Trophoblast cell (in vitro differentiated cells and primary cell): ENCODE data around the gene MTERF4.

Experiments
- DNase-seq, 2 donors: peaks; one replicate each; pipeline ENCODE4 v3.0.0-alpha.2; 2016
- H2AFZ ChIP-seq: 2 replicates; pipeline ENCODE4 v1.6.1; 2013; ENCODE audit warnings: low read length, moderate library complexity, mild to moderate bottlenecking; ENCODE audit not compliant: insufficient read depth, poor library complexity
- H2AK5ac ChIP-seq: 2 replicates; pipeline ENCODE4 v1.6.1; 2013; ENCODE audit warnings: mild to moderate bottlenecking, low read length
- H2BK120ac ChIP-seq: 2 replicates; pipeline ENCODE4 v1.6.1; 2013; ENCODE audit warnings: low read length, mild to moderate bottlenecking, moderate library complexity; ENCODE audit not compliant: insufficient read depth, poor library complexity
- H2BK12ac ChIP-seq: 2 replicates; pipeline ENCODE4 v1.6.1; 2013; ENCODE audit warnings: mild to moderate bottlenecking, low read length, moderate library complexity
- H2BK5ac ChIP-seq: 2 replicates; pipeline ENCODE4 v1.6.1; 2013; ENCODE audit warnings: low read length, low read depth, moderate library complexity, mild to moderate bottlenecking; ENCODE audit not compliant: poor library complexity
- H3K14ac ChIP-seq: 2 replicates; pipeline ENCODE4 v1.6.1; 2013; ENCODE audit warnings: mild to moderate bottlenecking, low read length
- H3K18ac ChIP-seq: 2 replicates; pipeline ENCODE4 v1.6.1; 2013; ENCODE audit warnings: mild to moderate bottlenecking, low read length
- H3K23ac ChIP-seq: 2 replicates; pipeline ENCODE4 v1.6.1; 2013; ENCODE audit warnings: low read length
- H3K27ac ChIP-seq: 2 replicates; pipeline ENCODE4 v1.5.1; 2013; ENCODE audit warnings: low read depth, mild to moderate bottlenecking, inconsistent platforms, low read length, moderate library complexity
- H3K27me3 ChIP-seq: 2 replicates; pipeline ENCODE4 v1.6.1; 2013; ENCODE audit warnings: inconsistent platforms, mild to moderate bottlenecking, low read length, moderate library complexity; ENCODE audit not compliant: insufficient read depth
- H3K36me3 ChIP-seq, 2 experiments: 1 replicate in 1 of 2; 2 replicates in 1 of 2; pipeline ENCODE4 v1.6.1; 2013; ENCODE audit warnings: low read length in 2 of 2, mild to moderate bottlenecking in 2 of 2, moderate library complexity in 1 of 2; ENCODE audit not compliant: insufficient read depth in 2 of 2, control insufficient read depth in 1 of 2
- H3K4ac ChIP-seq: 2 replicates; pipeline ENCODE4 v1.6.1; 2013; ENCODE audit warnings: low read depth, mild to moderate bottlenecking, low read length, moderate library complexity
- H3K4me1 ChIP-seq, 2 experiments: 1 replicate in 1 of 2; 2 replicates in 1 of 2; pipeline ENCODE4 v1.6.1; 2013; ENCODE audit warnings: low read length in 2 of 2, mild to moderate bottlenecking in 2 of 2, moderate library complexity in 1 of 2; ENCODE audit not compliant: insufficient read depth in 2 of 2, control insufficient read depth in 1 of 2
- H3K4me2 ChIP-seq: 2 replicates; pipeline ENCODE4 v1.6.1; 2013; ENCODE audit warnings: inconsistent platforms, mild to moderate bottlenecking, low read length, moderate library complexity
- H3K4me3 ChIP-seq: 2 replicates; pipeline ENCODE4 v1.5.1; 2013; ENCODE audit warnings: mild to moderate bottlenecking, low read depth, low read length, inconsistent platforms
- H3K79me1 ChIP-seq: one replicate; pipeline ENCODE4 v1.6.1; 2013; ENCODE audit warnings: low read length
- H3K79me2 ChIP-seq: 2 replicates; pipeline ENCODE4 v1.6.1; 2013; ENCODE audit warnings: low read length, mild to moderate bottlenecking; ENCODE audit not compliant: control insufficient read depth, insufficient read depth, poor library complexity
- H3K9ac ChIP-seq: 2 replicates; pipeline ENCODE4 v1.6.1; 2013; ENCODE audit warnings: mild to moderate bottlenecking, low read length
- H3K9me3 ChIP-seq: 2 replicates; pipeline ENCODE4 v1.6.1; 2013; ENCODE audit warnings: low read depth, mild to moderate bottlenecking, control low read depth, inconsistent platforms, low read length; ENCODE audit not compliant: insufficient read depth
- H4K12ac ChIP-seq: 2 replicates; pipeline ENCODE4 v1.6.1; 2013; ENCODE audit warnings: low read depth, mild to moderate bottlenecking, low read length, moderate library complexity
- H4K8ac ChIP-seq: 2 replicates; pipeline ENCODE4 v1.6.1; 2013; ENCODE audit warnings: low read depth, mild to moderate bottlenecking, low read length, moderate library complexity
- H4K91ac ChIP-seq: one replicate; pipeline ENCODE4 v1.6.1; 2013; ENCODE audit warnings: low read depth, mild to moderate bottlenecking, low read length, moderate library complexity
- WGBS: extraction: QIAGEN DNeasy Blood & Tissue Kit; methylation state at CpG from one replicate; pipeline ENCODE4 v1.1.7; 2013; ENCODE audit warnings: missing lambda C conversion rate; ENCODE audit not compliant: insufficient read length, insufficient coverage; ENCODE audit errors: extremely low coverage; 5-methylcytosine and 5-hydroxymethylcytosine counted together

MTERF4 gene

DNA sequence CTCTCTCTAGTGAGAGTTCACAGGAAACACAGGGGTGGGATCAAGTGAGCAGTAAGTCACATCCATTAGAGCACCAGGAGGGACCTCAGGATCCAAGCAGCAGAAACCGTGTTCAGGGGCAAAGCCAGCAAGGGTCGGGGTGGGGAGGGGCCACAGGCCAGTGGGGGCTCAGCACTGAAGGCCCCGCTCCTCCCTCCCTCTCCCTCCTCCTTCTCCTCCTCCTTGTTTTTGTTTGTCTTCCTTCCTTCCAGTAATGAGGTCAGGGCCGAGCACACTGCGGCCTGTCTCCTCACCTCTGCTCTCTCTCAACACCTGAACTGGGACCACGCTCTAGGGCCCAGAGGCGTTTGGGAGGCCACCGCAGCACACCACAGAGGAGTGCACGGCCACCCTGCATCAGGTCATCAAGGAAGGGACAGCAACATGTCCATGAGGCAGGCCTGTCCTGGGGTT lies 20.9 kb downstream of the MTERF4 start:
- no peak overlapping the region for H3K14ac ChIP-seq
- no peak overlapping the region for H3K9ac ChIP-seq
- H2BK120ac ChIP-seq, result no peak overlapping the region
- H2BK12ac ChIP-seq, result no peak overlapping the region
- no peak overlapping the region for H3K4ac ChIP-seq
- no peak overlapping the region for H2AFZ ChIP-seq
- no peaks in the 10 kb centered on the region for H3K79me1 ChIP-seq
- WGBS, result no CpG with 5 or more reads among the region's 9 CpGs
- no peak overlapping the region for H2AK5ac ChIP-seq
- no peak overlapping the region for H4K12ac ChIP-seq
- no peak for DNase-seq
- no peak overlapping the region for H3K18ac ChIP-seq
- no peaks in the 10 kb centered on the region for H3K79me2 ChIP-seq
- H4K91ac ChIP-seq, result no peak overlapping the region
- no peak overlapping the region for H3K23ac ChIP-seq
- no peak overlapping the region for H3K4me2 ChIP-seq
- H3K27ac ChIP-seq, result no peak overlapping the region
- no peak overlapping the region for H4K8ac ChIP-seq
- H3K9me3 ChIP-seq, result no peaks in the 10 kb centered on the region
- no peaks in the 10 kb centered on the region for H3K27me3 ChIP-seq
- no peaks in the 10 kb centered on the region for H3K4me1 ChIP-seq
- no peak overlapping the region for H2BK5ac ChIP-seq
- H3K4me3 ChIP-seq, result no peak overlapping the region
- H3K36me3 ChIP-seq, result no peaks in the 10 kb centered on the region

DNA sequence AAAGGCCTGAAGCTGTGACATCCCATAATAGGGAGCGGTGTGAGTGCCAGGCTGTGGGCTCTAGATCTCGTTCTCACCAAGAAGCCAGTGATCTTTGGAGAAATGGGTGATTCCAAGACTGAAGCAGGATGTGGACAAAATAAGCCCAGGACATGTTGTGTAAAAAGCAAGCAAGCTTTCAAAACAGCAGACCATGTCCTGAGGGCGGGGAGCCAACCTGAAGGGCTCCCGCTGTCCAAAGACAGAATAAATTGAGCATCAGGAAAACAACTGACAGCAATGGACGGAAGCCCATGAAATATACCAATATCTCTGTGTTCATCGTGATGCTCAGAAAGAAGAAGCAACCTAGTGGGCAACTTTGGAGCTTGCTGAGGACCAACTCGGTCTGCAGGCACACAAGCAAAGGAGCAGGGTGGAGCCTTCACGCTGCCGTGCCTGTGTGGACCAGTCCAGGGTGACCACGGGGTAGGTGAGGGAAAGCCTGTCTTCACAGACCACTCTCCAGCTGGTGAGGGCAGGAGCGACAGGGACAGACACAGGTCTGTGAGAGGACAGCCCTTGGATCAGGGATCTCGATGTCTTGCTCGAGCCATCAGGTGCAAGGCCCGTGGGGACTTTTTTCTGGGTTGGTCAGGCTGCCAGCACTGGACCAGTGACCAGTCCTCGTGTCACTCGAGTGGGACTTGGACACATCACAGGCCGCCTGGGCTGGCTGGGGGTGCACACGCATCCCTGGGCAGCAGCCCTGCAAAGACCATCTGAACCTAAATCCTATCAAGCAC lies 21.5 kb downstream of the MTERF4 start:
- no CpG with 5 or more reads among the region's 18 CpGs for WGBS
- no peak overlapping the region for H3K18ac ChIP-seq
- H4K91ac ChIP-seq, result no peak overlapping the region
- H3K4ac ChIP-seq, result no peak overlapping the region
- H4K8ac ChIP-seq, result no peak overlapping the region
- H2AK5ac ChIP-seq, result no peak overlapping the region
- no peaks in the 10 kb centered on the region for H3K4me1 ChIP-seq
- H3K23ac ChIP-seq, result no peak overlapping the region
- no peak overlapping the region for H4K12ac ChIP-seq
- no peaks in the 10 kb centered on the region for H3K79me2 ChIP-seq
- H3K4me2 ChIP-seq, result no peak overlapping the region
- DNase-seq, result no peak
- no peaks in the 10 kb centered on the region for H3K36me3 ChIP-seq
- H3K27ac ChIP-seq, result no peak overlapping the region
- H3K14ac ChIP-seq, result no peak overlapping the region
- H2AFZ ChIP-seq, result no peak overlapping the region
- no peaks in the 10 kb centered on the region for H3K27me3 ChIP-seq
- no peak overlapping the region for H2BK5ac ChIP-seq
- H3K79me1 ChIP-seq, result no peaks in the 10 kb centered on the region
- H2BK12ac ChIP-seq, result no peak overlapping the region
- no peak overlapping the region for H3K9ac ChIP-seq
- H3K4me3 ChIP-seq, result no peak overlapping the region
- H3K9me3 ChIP-seq, result no peaks in the 10 kb centered on the region
- no peak overlapping the region for H2BK120ac ChIP-seq

DNA sequence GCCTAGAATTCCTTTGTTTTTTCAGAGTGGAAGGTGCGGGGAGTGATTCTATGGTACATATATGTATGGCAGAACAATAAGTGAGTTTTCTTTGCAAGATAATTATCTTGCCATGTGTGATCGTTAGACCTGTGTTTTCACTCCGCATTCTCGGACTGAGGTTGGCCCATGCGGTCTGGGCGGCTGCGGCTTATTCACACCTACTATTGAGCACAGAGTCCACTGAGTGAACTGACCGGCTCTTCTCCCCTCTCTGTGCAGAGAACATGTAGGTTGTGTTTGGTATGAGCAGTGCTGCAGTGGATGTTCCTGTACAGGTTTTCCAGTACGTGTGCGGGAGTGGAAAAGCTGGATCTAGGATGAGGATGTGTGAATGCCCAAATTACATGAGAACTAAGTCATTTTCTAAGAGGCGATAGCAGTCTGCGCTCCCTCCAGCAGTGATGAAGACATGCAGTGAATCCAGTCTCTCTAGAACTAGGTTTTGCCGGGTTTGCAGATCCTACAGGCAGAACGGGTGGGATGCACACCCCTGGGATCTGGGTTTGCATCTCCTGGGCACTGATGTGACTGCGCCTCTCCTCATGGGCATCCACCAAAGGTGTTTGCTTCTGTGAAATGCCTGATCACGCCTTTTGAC lies 27.1 kb downstream of the MTERF4 start:
- H2BK12ac ChIP-seq, result no peak overlapping the region
- DNase-seq, result no peak
- no peak overlapping the region for H3K23ac ChIP-seq
- no peaks in the 10 kb centered on the region for H3K4me1 ChIP-seq
- H3K79me2 ChIP-seq, result no peaks in the 10 kb centered on the region
- H3K4me2 ChIP-seq, result no peak overlapping the region
- no CpG with 5 or more reads among the region's 16 CpGs for WGBS
- H4K91ac ChIP-seq, result no peak overlapping the region
- no peaks in the 10 kb centered on the region for H3K9me3 ChIP-seq
- no peak overlapping the region for H4K12ac ChIP-seq
- H2AK5ac ChIP-seq, result no peak overlapping the region
- peaks cover 2 to 3% of the 10 kb centered on the region in 2 experiments for H3K36me3 ChIP-seq
- H2BK5ac ChIP-seq, result no peak overlapping the region
- H3K14ac ChIP-seq, result no peak overlapping the region
- H4K8ac ChIP-seq, result no peak overlapping the region
- no peaks in the 10 kb centered on the region for H3K27me3 ChIP-seq
- H3K9ac ChIP-seq, result no peak overlapping the region
- H3K79me1 ChIP-seq, result no peaks in the 10 kb centered on the region
- no peak overlapping the region for H2BK120ac ChIP-seq
- H3K18ac ChIP-seq, result no peak overlapping the region
- no peak overlapping the region for H3K4me3 ChIP-seq
- no peak overlapping the region for H2AFZ ChIP-seq
- no peak overlapping the region for H3K27ac ChIP-seq
- no peak overlapping the region for H3K4ac ChIP-seq

DNA sequence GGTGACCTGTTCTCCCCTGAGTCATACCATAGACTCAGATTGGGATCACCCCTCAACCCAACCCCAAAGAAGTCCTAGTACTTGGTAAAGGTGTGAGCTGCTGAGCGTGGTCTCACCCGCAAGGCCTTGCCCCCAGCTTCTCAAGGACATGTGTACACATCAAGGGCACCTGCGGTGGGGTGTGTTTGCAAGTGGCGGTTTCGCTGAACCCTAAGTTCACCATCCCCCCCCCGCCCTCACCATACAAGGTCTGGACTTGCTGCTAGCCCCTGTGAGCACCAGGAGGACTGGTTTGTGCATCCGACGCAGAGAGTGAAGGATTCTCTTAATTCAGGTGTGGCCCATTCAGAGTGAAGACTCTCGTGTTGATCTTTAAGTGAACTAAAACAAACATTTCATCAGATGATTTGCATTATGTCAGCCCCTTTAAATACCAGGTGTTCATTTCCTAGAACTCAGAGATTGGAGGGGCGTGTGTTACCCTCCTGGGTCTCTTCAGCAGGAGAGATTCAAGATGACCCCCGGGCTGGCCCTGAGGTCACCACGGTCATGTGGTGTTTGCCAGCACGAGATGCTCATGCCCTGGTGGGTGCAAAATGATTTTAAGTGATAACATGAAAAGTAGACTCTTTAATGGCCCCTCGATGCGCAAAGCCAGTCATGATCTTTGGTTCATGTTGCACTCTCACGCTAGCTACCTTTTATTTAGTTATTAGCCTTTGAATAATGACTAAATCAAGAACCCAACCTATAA lies 27.8 kb downstream of the MTERF4 start:
- H3K4me3 ChIP-seq, result no peak overlapping the region
- H3K4ac ChIP-seq, result no peak overlapping the region
- no CpG with 5 or more reads among the region's 16 CpGs for WGBS
- peaks cover 1% of the 10 kb centered on the region for H3K9me3 ChIP-seq
- no peaks in the 10 kb centered on the region for H3K79me1 ChIP-seq
- H3K4me1 ChIP-seq, result no peaks in the 10 kb centered on the region
- H3K23ac ChIP-seq, result no peak overlapping the region
- H2AK5ac ChIP-seq, result no peak overlapping the region
- no peak overlapping the region for H2AFZ ChIP-seq
- H3K36me3 ChIP-seq, result peaks cover 2 to 3% of the 10 kb centered on the region in 2 experiments
- H3K27ac ChIP-seq, result no peak overlapping the region
- no peak overlapping the region for H3K18ac ChIP-seq
- no peak for DNase-seq
- H3K27me3 ChIP-seq, result no peaks in the 10 kb centered on the region
- H4K8ac ChIP-seq, result no peak overlapping the region
- no peak overlapping the region for H3K14ac ChIP-seq
- no peak overlapping the region for H3K9ac ChIP-seq
- no peak overlapping the region for H4K91ac ChIP-seq
- no peak overlapping the region for H4K12ac ChIP-seq
- H2BK120ac ChIP-seq, result no peak overlapping the region
- no peak overlapping the region for H2BK12ac ChIP-seq
- H3K79me2 ChIP-seq, result no peaks in the 10 kb centered on the region
- no peak overlapping the region for H2BK5ac ChIP-seq
- H3K4me2 ChIP-seq, result no peak overlapping the region
